Measurements from ENCODE around the gene SMIM13.
"Not testable (repeated sequence)": the region's sequence is repeated elsewhere in the genome, so short reads cannot be mapped to it uniquely, and the experiment has no call there.

The SMIM13 gene

DNA sequence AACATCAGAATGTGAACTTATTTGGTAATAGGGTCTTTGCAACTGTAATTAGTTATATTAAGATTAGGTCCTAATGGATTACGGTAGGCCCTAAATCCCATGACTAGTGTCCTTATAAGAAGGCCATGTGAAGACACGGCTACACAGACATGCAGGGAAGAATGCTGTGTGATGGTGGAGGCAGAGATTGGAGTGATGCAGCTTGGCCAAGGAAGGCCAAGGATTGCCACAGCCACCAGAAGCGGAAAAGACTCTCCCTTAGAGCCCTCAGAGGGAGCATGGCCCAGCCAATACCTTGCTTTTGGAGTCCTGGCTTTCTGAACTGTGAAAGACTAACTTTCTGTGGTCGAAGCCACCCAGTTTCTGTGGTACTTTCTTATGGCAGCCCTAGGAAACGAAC, 9.7 kb upstream of the SMIM13 start:
- DNase-seq (ENCODE audit: low read depth), result no peak

DNA sequence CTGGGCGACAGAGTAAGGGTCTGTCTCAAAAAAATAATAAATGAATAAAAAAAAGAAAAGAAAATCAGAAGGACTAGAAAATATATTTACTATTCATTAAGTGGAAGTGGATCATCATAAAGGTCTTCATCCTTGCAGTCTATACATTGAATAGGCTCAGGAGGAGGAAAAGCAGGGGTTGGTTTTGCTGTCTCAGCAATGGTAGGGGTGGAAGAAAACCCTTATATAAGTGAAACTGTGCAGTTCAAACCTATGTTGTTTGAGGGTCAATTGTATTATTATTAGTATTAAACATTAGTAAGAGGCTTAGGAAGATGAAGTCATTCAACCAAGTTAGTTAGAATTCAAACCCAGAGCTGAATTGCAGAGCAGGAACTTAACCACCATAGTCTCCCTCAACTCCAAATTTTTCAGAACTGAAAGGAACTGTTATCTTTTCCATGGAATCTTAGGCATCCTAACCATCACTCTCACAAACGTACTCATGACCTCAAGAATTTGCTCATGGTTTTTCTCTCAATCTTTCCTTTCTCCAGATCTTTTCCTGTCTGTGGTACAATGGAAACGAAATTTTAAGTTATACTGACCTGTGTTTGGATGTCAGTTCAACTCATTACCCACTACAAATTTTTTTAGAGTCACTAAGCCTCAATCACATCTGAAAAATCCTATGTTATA, 7.7 kb upstream of the SMIM13 start:
- DNase-seq (ENCODE audit: low read depth), result no peak

DNA sequence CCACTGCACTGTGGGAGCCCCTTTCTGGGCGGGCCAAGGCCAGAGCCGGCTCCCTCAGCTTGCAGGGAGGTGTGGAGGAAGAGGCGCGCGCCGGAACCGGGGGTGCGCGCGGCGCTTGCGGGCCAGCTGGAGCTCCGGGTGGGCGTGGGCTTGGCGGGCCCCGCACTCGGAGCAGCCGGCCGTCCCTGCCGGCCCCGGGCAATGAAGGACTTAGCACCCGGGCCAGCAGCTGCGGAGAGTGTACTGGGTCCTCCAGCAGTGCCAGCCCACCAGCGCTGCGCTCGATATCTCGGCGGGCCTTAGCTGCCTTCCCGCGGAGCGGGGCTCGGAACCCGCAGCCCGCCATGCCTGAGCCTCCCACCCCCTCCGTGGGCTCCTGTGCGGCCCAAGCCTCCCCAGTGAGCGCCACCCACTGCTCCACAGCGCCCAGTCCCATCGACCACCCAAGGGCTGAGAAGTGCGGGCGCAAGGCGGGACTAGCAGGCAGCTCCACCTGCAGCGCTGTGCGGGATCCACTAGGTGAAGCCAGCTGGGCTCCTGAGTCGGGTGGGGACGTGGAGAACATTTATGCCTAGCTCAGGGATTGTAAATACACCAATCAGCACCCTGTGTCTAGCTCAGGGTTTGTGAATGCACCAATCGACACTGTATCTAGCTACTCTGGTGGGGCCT, 6.4 kb upstream of the SMIM13 start:
- not testable (repeated sequence) for DNase-seq (ENCODE audit: low read depth)

DNA sequence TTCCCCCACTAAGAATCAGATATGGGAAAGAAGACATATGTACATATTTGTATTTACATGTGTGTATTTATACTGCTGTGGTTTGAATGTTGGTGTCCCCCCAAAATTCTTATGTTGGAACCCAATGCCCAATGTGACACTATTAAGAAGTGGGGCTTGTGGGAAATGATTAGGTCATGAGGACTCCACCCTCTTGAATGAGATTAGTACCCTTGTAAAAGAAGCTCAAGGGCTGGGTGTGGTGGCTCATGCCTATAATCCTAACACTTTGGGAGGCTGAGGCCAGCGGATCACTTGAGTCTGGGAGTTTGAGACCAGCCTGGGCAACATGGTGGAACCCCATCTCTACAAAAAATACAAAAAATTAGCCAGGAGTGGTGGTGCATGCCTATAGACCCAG, 3.9 kb upstream of the SMIM13 start:
- DNase-seq (ENCODE audit: low read depth), result no peak

DNA sequence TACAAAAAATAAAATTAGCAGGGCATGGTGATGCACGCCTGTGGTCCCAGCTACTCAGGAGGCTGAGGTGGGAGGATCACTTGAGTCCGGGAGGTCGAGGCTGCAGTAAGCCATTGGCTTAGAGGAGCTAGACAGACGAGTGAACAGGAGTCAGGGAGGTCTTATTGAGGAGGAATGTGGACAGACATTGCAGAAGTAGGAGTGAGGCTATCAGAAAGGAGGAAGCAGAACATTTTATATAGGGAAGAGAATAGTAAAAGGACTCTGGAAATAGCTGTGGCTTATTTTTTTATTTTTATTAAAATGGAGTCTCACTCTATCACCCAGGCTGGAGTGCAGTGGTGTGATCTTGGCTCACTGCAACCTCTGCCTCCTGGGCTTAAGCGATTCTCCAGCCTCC, 2.5 kb upstream of the SMIM13 start:
- not testable (repeated sequence) for DNase-seq (ENCODE audit: low read depth)

DNA sequence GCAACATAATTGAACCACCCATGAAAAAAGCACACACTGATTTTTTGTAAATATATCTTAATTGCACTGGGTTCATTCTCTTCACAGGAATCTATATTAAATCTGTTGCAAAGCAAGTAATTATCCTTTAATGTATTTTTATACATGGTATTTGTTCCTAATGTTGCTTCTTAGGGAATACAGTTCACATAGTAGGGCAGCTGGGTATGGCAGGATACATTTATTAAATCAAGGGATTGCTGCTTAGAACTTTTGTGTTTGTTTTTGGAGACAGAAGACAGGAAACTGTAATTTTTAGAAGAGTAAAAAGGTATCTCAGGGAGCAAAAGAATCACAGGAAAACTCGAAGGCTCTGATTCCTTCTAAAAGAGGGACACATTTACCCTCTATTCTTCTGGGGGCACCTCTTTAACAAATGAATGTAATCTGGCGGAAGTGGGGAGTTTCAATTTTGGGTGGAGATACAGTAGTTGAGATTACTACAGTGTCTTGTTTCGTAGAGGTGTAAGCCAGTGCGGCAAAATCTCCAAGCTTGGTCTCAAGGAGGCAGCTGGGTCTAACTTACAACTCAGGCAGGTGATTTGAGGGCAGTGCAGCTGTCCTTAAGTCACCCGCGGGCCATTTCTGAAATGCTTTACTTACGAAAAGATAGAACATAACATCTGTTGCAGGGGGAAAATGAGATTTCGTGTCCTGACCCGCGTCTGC, 812 bp upstream of the SMIM13 start:
- no peak for DNase-seq (ENCODE audit: low read depth)

DNA sequence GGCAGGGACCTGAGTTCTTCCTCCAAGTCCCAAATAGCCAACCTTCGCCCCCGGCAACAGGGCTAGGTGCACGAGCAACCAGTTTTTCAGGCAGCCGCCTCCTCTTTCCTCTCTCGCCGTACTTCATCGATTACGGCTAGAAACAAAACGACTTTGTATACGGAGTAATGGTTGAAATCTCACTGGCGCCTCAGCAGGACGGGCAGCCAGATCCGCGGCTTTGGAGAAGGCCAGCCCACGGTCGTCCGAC, 333 bp upstream of the SMIM13 start:
- DNase-seq (ENCODE audit: low read depth), result no peak

DNA sequence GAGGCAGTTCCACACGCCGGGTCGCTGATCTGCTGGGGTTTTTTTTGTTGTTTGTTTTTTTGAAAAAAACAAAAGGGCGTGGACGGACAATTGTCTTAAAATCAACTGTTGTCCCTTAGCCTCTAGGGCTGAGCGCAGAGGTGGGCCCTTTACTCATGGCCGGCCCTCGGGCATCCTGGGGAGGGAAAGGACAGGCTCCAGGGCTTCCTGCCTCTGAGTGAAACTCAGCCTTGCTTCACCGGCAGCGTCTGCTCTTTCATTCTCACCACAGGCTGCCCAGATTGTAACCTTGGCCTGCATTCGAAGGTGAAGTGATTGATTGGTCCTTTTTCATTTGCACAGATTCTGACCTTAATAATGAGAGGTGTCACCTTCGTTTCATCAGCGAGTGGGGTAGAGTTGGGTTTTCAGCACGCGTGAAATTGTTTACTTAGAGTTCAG, 797 bp downstream of the SMIM13 start:
- DNase-seq (ENCODE audit: low read depth), result peak; percentile 19

DNA sequence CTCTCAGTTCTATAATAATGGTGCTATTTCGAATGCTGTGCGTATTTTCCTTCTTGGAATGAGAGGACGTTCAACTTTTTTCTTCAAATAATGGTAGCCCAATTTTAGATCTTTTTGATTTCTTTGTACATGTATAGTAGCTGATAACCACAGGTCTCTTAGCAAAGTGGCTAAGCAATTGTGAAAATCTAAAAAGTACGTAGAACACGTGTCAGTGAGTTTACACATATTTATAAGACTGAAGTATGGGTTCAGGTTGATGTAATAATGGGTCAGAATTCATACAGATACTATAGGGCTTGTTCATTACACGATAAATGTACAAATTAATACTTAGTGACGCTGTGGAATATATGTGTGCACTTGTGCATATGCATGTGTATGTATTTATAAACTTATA, 1.3 kb downstream of the SMIM13 start:
- no peak for DNase-seq (ENCODE audit: low read depth)

DNA sequence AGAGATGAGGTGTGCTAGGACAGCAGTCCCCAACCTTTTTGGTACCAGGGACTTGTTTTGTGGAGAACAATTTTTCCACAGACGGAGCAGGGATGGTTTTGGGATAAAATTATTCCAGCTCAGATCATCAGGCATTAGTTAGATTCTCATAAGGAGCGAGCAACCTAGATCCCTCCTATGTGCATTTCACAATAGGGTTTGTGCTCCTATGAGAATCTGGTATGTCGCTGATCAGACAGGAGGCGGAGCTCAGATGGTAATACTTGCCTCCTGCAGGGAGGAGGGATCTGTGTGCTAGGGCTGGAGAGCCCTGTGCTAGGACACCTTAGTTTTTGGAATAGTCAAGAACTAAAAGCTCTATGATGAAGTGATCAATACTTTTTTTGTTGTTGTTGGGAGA, 2.5 kb downstream of the SMIM13 start:
- DNase-seq (ENCODE audit: low read depth), result no peak

DNA sequence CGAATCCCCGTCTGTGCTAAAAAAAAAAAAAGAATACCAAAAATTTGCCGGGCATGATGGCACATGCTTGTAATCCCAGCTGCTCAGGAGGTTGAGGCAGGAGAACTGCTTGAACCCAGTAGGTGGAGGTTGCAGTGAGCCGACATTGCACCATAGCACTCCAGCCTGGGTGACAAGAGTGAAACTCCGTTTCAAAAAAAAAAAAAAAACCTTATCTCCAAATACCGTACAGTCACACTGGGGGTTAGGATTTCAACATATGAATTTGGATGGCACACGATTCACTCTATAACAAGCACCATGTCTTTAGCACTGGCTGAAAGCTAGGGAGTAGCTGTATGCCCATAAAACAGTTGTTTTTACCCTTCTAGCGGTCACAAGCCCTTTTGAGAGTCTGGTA, 3.8 kb downstream of the SMIM13 start:
- DNase-seq (ENCODE audit: low read depth), result no peak

DNA sequence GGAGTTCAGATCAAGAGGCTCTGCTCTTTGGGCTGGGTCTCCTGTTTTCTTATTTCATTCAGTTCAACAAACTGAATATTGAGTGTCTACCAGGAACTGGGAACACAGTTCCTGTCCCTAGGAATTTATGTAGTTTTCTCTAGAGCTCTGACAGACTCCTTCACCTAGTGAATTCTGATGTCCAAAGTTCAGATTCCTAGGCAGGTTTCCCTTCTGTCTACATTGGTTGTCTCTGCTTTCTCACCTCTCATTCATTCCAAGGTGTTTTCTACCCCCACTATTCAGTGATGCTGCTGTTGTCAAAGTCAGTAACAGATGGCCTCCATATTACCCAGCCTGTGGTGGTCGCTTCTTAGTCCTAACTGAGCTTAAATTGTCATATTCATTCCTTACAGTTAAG, 4.4 kb downstream of the SMIM13 start:
- DNase-seq (ENCODE audit: low read depth), result no peak

DNA sequence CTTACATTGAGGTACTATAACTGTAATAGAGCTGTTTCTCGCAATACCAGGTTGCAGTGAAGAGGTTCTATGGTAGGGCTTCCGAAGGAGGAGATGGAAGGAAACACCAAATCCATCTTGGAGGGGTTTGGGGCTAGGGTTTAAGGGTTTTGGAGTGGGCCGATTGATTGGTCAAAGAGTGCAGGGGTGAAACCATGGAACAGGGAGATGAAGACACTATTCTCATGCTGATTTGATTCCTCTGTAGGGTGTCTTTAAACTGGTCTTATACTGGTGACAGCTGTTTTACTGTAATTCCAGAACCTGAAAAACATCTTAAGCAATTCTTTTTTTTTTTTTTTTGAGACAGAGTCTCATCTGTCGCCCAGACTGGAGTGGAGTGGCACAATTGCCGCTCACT, 7.8 kb downstream of the SMIM13 start:
- no peak for DNase-seq (ENCODE audit: low read depth)

DNA sequence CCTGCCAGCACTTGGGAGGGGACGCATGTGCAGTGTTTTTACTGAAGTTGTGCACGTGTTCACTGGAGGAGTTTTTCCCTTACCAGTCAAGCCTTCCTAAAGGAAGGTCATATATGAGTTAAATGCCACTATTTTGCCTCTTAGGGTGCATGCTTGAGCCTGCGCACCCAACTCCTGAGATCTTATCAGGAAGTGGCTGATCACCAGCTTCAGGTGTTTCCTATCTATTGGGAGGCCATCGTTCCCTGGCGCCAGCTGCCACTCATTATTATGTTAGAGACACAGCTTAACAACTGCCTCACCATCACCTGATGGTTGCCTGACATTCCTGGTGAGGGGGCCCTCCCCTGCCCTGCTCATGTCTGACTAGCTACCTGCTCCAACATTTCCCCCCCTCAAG, 9.4 kb downstream of the SMIM13 start:
- no peak for DNase-seq (ENCODE audit: low read depth)

DNA sequence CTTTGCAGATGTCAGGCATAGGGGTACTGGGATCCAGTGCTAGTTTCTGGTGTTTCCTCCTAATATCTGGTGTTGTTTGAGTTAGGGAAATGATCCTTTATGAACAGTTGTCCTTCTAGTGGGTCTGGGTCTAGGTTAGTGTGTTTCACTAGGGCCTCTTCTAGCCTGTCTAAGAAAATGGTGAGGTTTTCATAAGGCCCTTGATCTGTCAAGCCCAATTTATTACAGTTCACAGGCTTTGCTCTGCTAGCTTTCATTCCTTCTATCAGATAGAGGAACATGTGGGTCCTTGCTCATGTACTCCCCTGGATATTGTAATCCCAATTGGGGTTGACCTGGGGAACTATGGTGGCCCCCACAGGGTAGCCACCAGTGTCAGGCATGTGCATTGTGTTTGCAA, 15.1 kb downstream of the SMIM13 start:
- no peak for DNase-seq (ENCODE audit: low read depth)

DNA sequence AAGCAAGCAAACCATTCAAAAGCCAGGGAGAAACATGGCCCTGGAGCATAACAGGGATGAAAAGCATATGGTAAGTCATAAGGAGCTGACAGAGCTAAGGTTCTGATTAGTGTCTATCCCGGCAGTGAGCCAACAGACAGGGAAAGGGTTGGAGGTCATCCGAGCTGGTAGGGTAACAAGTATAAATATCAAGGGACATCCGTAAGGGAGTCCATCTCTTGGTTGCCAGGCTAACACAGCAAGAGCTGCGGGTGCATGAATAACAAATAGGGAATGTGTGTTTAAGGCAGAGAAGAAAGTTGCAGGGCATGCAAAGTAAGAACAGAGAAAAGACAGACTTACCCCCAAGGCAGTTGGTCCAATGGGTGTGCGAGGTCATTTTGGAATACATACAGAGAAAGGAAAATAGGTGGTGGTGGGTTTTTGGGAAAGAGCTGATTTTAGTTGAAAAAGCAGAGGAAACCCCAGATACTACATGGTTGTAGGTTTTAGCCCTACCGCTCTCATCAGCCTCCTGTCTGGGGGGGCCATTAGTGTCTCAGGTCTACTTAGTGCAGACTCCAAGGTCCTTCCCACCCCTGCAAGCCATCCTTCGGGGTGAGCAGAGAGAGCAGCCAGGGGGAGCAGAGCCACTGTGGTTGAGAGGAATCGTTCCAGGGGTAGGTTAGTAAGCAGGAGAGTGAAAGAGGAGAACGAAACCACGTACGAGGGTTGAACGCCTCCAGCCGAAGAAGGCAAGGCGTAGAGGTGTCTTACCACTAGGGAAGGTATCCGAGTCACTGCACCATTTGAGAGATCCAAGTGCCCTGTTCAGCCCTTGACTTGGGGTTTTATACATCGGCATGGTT, 17.5 kb downstream of the SMIM13 start, which contains the start of gene ERVFRD-1:
ERVFRD-1 (minus strand) TSS at position 805 of the 848 bp plus-strand sequence. CDS start 6,415 bp downstream, outside the sequence.
- no peak for DNase-seq (ENCODE audit: low read depth)

DNA sequence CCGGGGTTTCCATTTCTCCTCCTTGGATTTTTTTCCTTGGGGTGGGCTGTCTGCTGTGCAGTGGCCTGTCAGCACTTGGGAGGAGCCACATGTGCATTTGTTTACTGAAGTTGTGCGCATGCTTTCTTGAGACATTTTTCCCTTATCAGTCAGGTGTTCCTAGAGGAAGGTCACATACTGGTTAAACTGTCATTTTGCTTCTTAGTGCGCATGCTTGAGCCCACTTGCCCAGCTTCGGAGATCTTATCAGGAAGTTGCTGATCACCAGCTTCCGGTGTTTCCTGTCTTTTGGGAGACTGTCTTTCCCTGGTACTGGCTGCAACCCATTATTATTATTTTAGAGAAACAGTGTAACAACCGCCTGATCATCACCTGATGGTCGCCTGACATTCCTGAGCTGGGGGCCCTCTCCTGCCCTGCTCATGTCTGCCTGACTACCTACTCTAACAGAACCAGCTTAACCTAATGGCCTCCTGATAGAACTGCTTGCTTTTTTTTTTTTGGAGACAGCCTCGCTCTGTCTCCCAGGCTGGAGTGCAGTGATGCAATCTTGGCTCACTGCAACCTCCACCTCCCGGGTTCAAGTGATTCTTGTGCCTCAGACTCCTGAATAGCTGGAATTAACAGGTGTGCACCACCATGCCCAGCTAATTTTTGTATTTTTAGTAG, 18.3 kb downstream of the SMIM13 start:
- no peak for DNase-seq (ENCODE audit: low read depth)

DNA sequence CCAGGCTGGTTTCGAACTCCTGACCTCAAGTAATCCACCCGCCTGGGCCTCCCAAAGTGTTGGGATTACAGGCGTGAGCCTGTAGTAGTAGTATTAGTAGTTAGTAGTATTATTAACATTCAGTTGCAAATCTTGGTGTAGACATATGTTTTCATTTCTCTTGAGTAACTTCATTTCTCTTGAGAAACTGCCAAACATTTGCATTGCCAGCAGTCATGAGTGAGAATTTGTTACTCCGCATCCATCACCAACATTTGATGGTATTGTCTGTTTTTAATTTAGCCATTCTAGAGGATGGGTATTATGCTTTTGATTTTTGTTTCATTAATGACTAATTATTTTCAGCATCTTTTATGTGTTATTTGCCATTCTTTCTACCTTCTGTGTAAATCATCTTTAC, 19.4 kb downstream of the SMIM13 start:
- DNase-seq (ENCODE audit: low read depth), result no peak

DNA sequence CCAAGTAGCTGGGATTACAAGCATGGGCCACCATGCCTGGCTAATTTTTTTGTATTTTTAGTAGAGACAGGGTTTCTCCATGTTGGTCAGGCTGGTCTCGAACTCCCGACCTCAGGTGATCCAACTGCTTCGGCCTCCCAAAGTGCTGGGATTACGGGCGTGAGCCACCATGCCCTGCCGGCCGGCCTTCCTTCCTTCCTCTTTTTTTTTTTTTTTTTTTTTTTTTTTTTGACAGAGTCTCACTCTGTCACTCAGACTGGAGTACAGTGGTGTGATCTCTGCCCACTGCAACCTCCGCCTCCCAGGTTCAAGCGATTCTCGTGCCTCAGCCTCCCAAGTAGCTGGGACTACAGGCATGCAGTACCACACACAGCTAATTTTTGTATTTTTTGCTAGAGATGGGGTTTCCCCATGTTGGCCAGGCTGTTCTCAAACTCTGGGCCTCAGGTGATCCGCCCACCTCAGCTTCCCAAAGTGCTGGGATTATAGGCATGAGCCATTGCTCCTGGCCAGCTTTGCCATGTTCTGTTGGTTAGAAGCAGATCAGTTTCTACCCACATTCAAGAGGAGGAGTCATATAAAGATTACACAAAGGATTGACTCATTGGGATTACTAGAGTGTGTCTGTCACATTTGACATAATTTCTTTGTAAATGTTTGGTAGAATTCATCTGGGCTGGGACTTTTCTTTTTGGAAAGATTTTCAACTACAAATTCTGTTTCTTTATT, 22.3 kb downstream of the SMIM13 start:
- DNase-seq (ENCODE audit: low read depth), result not testable (repeated sequence)

DNA sequence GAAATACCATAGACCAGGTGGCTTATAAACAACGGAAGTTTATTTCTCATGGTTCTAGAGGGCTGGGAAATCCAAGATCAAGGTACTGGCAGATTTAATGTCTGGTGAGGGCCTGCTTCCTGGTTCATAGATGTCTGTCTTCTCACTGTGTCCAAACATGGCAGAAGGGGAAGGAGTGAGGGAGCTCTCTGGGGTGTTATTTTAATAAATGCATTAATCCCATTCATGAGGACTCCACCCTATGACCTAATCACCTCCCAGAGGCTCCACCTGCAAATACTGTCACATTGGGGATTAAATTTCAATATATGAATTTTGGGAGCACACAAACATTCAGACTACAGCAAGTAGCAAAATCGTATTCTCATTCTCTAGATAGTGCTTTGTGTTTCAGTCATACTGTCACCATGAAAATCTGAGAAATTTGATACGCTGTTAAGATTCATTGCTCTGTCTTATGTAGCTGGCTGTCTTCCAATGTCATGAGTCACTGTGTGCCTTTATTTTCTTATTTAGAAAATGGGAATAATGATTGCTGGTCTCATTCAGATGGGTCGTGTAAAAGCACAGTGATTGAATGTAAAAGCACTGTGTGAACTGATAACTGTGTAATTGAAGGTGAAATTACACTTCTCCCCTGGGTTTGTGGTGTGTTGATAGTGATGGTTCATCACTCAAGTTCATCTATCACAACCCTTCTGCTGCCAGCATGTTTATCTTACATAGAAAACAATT, 26.8 kb downstream of the SMIM13 start:
- no peak for DNase-seq (ENCODE audit: low read depth)

DNA sequence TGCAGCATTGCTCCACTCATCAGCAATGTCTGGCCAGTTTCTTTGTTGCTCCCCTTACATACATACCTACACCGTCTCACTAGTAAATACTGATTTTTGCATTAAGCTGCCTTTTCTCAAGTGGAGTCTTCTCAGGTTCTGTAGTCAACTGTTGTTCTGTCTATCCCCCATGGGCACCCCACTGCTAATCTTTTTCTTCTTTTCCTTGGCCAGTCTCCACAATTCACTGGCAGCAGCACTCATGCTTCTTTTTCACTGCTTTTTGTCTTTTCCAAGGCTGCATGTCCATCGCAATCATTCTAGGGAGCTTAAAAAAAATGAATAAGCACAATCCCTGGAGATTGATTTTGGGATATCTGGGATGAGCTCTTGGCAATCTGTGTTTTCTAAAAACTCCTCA, 28.2 kb downstream of the SMIM13 start:
- no peak for DNase-seq (ENCODE audit: low read depth)
